ENCODE results near the gene COPG2. TPM values are rescaled to one million over a fixed set of nuclear protein-coding genes. Genes with fewer than 3 reads are reported as not detected.

COPG2 gene
- total RNA-seq, 1 experiment from 2014 or later: 26.0 TPM

DNA sequence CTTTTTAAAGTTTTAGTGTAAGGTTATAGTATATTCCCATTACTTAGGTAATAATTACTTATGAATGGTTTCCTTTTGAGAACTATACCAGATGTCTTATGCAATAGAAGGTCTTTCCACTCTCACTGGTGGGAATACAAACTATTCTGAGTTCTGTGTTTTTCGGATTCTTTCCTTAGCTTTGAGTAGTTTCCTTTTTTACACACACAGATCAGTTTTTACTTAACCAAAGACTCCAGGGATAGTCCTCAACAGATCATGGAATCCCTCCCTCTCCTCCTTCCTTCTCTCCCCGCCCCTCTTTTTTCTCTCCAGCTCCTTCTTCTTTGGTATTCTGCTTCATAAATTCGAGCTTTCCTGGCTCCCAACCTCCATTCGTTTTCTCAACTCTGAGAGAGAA lies 13.3 kb downstream of the COPG2 start:
- ChIA-PET CTCF (interaction anchor here (0.6 kb wide), 1 partner anchor 259 kb away, joined by 6 read pairs; no protein-coding TSS in a partner anchor), POLR2A (no interaction called here)
- DNase-seq (ENCODE audit: low read depth, low spot score) (no peak), ATAC-seq (no peak)
- in situ Hi-C loops (cut with HindIII; ENCODE audit: low pct_unique_long_range_greater_than_20kb, low sequenced_read_pairs): no loop called here
- no TSS peak for BruUV-seq (replicated peaks)
- TF ChIP-seq SIN3A (IDR thresholded peaks at IDR 0.05; ENCODE audit: borderline replicate concordance, insufficient read depth, low read depth, low read length) (no peak), REST (IDR thresholded peaks at IDR 0.05; ENCODE audit: insufficient read depth in 1 of 2, low read depth in 2 of 2, low read length in 1 of 2) (no peak), TCF7L2 (IDR thresholded peaks at IDR 0.05; ENCODE audit: low read depth, low read length) (no peak), POLR2AphosphoS5 (IDR thresholded peaks at IDR 0.05; ENCODE audit: low read depth, low read length) (no peak)
- TF ChIP-seq, protein P1, sequence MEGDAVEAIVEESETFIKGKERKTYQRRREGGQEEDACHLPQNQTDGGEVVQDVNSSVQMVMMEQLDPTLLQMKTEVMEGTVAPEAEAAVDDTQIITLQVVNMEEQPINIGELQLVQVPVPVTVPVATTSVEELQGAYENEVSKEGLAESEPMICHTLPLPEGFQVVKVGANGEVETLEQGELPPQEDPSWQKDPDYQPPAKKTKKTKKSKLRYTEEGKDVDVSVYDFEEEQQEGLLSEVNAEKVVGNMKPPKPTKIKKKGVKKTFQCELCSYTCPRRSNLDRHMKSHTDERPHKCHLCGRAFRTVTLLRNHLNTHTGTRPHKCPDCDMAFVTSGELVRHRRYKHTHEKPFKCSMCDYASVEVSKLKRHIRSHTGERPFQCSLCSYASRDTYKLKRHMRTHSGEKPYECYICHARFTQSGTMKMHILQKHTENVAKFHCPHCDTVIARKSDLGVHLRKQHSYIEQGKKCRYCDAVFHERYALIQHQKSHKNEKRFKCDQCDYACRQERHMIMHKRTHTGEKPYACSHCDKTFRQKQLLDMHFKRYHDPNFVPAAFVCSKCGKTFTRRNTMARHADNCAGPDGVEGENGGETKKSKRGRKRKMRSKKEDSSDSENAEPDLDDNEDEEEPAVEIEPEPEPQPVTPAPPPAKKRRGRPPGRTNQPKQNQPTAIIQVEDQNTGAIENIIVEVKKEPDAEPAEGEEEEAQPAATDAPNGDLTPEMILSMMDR (IDR thresholded peaks at IDR 0.05): no peak
- Histone ChIP-seq H3K4me1 (ENCODE audit: control insufficient read depth, insufficient read depth, low read length) (no peaks in the 10 kb centered on the region), H3K36me3 (ENCODE audit: control insufficient read depth, insufficient read depth, low read length) (no peaks in the 10 kb centered on the region; the same call in 1 of the 2 replicates), H3K4me3 (ENCODE audit: low read depth in 2 of 2, low read length in 2 of 2) (no peak overlapping the region), H3K27me3 (ENCODE audit: control insufficient read depth, insufficient read depth, low read length) (no peaks in the 10 kb centered on the region), H3K9me3 (ENCODE audit: control insufficient read depth, insufficient read depth, low read depth, low read length) (no peaks in the 10 kb centered on the region), H3K27ac (ENCODE audit: low read length) (no peak overlapping the region)
- intact Hi-C loops (cut with micrococcal nuclease; ENCODE audit: unreplicated experiment): no loop called here

DNA sequence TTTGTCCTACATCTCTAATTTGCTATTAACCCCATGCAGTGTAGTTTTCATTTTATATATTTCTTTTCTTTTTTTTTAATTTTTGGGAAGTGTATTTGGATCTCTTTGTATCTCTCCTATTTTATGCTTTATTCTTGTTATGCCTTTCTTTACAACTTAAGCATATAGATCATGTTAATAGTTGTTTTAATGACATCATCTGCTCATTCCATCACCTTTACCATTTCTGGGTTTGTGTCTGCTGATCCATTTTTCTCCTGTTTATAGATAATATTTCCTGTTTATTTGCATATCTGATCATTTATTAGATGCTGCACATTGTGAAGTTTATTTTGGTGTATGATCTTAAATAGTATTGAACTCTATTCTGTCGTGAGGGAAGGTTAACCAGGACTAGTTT lies 13.7 kb downstream of the COPG2 start:
- no peak overlapping the region for H3K27ac ChIP-seq (ENCODE audit: low read length)

DNA sequence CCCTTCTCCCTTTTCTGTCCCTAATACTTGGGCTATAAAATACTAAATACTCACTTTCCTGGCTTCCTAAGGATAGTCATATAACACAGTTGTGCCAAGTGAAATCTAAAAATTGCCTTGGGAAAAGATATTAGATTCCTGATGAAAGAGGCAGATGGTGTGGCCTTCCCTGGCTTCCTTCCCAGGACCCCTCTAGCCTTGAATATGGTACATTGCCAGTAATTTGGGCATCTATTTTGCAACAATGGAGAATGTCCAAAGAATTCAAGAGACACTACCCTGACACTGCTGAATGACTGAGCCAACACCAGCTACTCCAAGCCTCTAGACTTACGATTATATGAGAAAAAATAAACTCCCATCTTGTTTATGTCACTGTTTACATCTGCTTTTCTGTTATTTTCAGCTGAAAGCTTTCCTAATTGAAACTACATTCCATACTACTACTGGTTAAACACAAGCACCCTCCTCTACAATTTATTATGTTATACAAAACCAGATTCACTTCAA lies 17.9 kb downstream of the COPG2 start:
- ChIA-PET CTCF (no interaction called here), POLR2A (no interaction called here)
- BruUV-seq (replicated peaks): no TSS peak
- ATAC-seq (no peak), DNase-seq (ENCODE audit: low read depth, low spot score) (no peak)
- no peak overlapping the region for H3K27ac ChIP-seq (ENCODE audit: low read length)
- no peaks in the 10 kb centered on the region for H3K9me3 ChIP-seq (ENCODE audit: control insufficient read depth, insufficient read depth, low read depth, low read length)
- in situ Hi-C loops (cut with HindIII; ENCODE audit: low pct_unique_long_range_greater_than_20kb, low sequenced_read_pairs) (no loop called here), intact Hi-C loops (cut with micrococcal nuclease; ENCODE audit: unreplicated experiment) (no loop called here)
- no peaks in the 10 kb centered on the region for H3K27me3 ChIP-seq (ENCODE audit: control insufficient read depth, insufficient read depth, low read length)
- no peaks in the 10 kb centered on the region for H3K4me1 ChIP-seq (ENCODE audit: control insufficient read depth, insufficient read depth, low read length)
- H3K36me3 ChIP-seq (ENCODE audit: control insufficient read depth, insufficient read depth, low read length): no peaks in the 10 kb centered on the region; the same call in 1 of the 2 replicates
- TF ChIP-seq REST (IDR thresholded peaks at IDR 0.05; ENCODE audit: insufficient read depth in 1 of 2, low read depth in 2 of 2, low read length in 1 of 2) (no peak), POLR2AphosphoS5 (IDR thresholded peaks at IDR 0.05; ENCODE audit: low read depth, low read length) (no peak), TCF7L2 (IDR thresholded peaks at IDR 0.05; ENCODE audit: low read depth, low read length) (no peak), SIN3A (IDR thresholded peaks at IDR 0.05; ENCODE audit: borderline replicate concordance, insufficient read depth, low read depth, low read length) (no peak)
- TF ChIP-seq, protein P1 (IDR thresholded peaks at IDR 0.05): no peak
- H3K4me3 ChIP-seq (ENCODE audit: low read depth in 2 of 2, low read length in 2 of 2): no peak overlapping the region

More for the DNA sequence above, 13.7 kb downstream of the COPG2 start:
- Histone ChIP-seq H3K4me3 (ENCODE audit: low read depth in 2 of 2, low read length in 2 of 2) (no peak overlapping the region), H3K9me3 (ENCODE audit: control insufficient read depth, insufficient read depth, low read depth, low read length) (no peaks in the 10 kb centered on the region), H3K4me1 (ENCODE audit: control insufficient read depth, insufficient read depth, low read length) (no peaks in the 10 kb centered on the region), H3K36me3 (ENCODE audit: control insufficient read depth, insufficient read depth, low read length) (no peaks in the 10 kb centered on the region; the same call in 1 of the 2 replicates), H3K27me3 (ENCODE audit: control insufficient read depth, insufficient read depth, low read length) (no peaks in the 10 kb centered on the region)
- TF ChIP-seq SIN3A (IDR thresholded peaks at IDR 0.05; ENCODE audit: borderline replicate concordance, insufficient read depth, low read depth, low read length) (no peak), POLR2AphosphoS5 (IDR thresholded peaks at IDR 0.05; ENCODE audit: low read depth, low read length) (no peak)
- POLR2A ChIA-PET: no interaction called here
- DNase-seq (ENCODE audit: low read depth, low spot score) (no peak), ATAC-seq (no peak)
- intact Hi-C loops (cut with micrococcal nuclease; ENCODE audit: unreplicated experiment) (no loop called here), in situ Hi-C loops (cut with HindIII; ENCODE audit: low pct_unique_long_range_greater_than_20kb, low sequenced_read_pairs) (no loop called here)
- CTCF ChIA-PET: no interaction called here
- TSS peak; percentile 27 for BruUV-seq (replicated peaks)

Measured in Panc1 (cell line).